Prostate gland (tissue), 2 donors: ENCODE measurements around the gene ME3.

ENCODE experiments used
- CTCF ChIP-seq, 4 experiments: fragments of 200-600 bp in 2 of 4; fragments of 450-650 bp in 2 of 4; sonication (generic) in 2 of 4; IDR thresholded peaks; 1 replicate in 3 of 4; 2 replicates in 1 of 4; pipeline ENCODE4 v1.5.1; 2016 to 2019; ENCODE audit warnings: antibody characterized with exemption in 4 of 4, mild to moderate bottlenecking in 2 of 4, moderate library complexity in 2 of 4
- POLR2A ChIP-seq: fragments of 450-650 bp; IDR thresholded peaks from one replicate; pipeline ENCODE4 v1.6.1; 2016; ENCODE audit warnings: antibody characterized with exemption, mild to moderate bottlenecking
- POLR2AphosphoS5 ChIP-seq: sonication (generic); formaldehyde crosslinking; IDR thresholded peaks from one replicate; pipeline ENCODE4 v1.6.1; 2017; ENCODE audit warnings: antibody characterized with exemption

- TF ChIP-seq POLR2A, result no peak
- no peak for TF ChIP-seq CTCF (IDR thresholded peaks at IDR 0.05)
- peak; percentile 8 for TF ChIP-seq POLR2AphosphoS5
Measured at GRCh38 chr11:86555401-86555800, 117.0 kb downstream of the ME3 start.
